CD4-positive, alpha-beta T cell treated with Interleukin-1 beta for 1 hour (primary cell): ENCODE results near the gene EWSR1.
"Not testable (repeated sequence)": the region's sequence is repeated elsewhere in the genome, so short reads cannot be mapped to it uniquely, and the experiment has no call there.

Source experiments
- DNase-seq, 2 donors: peaks; one replicate each; pipeline ENCODE4 v3.0.0-alpha.2; 2020 to 2022

EWSR1 gene

GRCh38 chr22:29339381-29340235, 71.5 kb downstream of the EWSR1 start:
- no peak for DNase-seq

- no peak for DNase-seq
Observed at GRCh38 chr22:29340566-29340965, 72.5 kb downstream of the EWSR1 start.

GRCh38 chr22:29341056-29341848, 73.2 kb downstream of the EWSR1 start:
- no peak for DNase-seq

GRCh38 chr22:29341849-29342127, 73.7 kb downstream of the EWSR1 start:
- DNase-seq: no peak

GRCh38 chr22:29342177-29342576, 74.1 kb downstream of the EWSR1 start:
- DNase-seq: no peak

- no peak for DNase-seq
Observed at GRCh38 chr22:29342577-29343312, 74.7 kb downstream of the EWSR1 start.

GRCh38 chr22:29343313-29343805, 75.3 kb downstream of the EWSR1 start:
- DNase-seq: no peak

- DNase-seq: no peak
Observed at GRCh38 chr22:29344137-29344536, 76.1 kb downstream of the EWSR1 start.

GRCh38 chr22:29344889-29345288, 76.8 kb downstream of the EWSR1 start:
- not testable (repeated sequence) for DNase-seq

- DNase-seq: no peak
Observed at GRCh38 chr22:29345932-29346331, 77.9 kb downstream of the EWSR1 start.

- no peak for DNase-seq
Observed at GRCh38 chr22:29346659-29347058, 78.6 kb downstream of the EWSR1 start.

- DNase-seq: no peak
Observed at GRCh38 chr22:29348041-29348440, 80.0 kb downstream of the EWSR1 start.

GRCh38 chr22:29348956-29349355, 80.9 kb downstream of the EWSR1 start:
- DNase-seq: no peak
